Measurements from ENCODE around the gene SAP30BP.

- TF ChIP-seq EZH2 (IDR thresholded peaks at IDR 0.05): no peak
- no peak for TF ChIP-seq FOXP2 (optimal IDR thresholded peaks at IDR 0.05; ENCODE audit: control extremely low read depth, extremely low read length, insufficient read depth)
These were observed 30.0 kb upstream of the SAP30BP start for GRCh38 chr17:75637143-75637538.

Data from SK-N-MC (cell line).